HepG2 (cell line): ENCODE measurements around the gene PLEKHH3. TPM values are rescaled to one million over a fixed set of nuclear protein-coding genes. Genes with fewer than 3 reads are reported as not detected.
A peak's percentile ranks its signal among the peaks of the same experiment; 100 is the strongest.

Experiments
- ARID2 ChIP-seq: sonication (generic); formaldehyde crosslinking; IDR thresholded peaks from 2 replicates; pipeline ENCODE4 v1.8.1; 2022; ENCODE audit warnings: mild to moderate bottlenecking, missing genetic modification reagents, borderline replicate concordance
- BRCA1 ChIP-seq: sonication (generic); formaldehyde crosslinking; IDR thresholded peaks from 2 replicates; pipeline ENCODE4 v1.4.0; 2020; ENCODE audit warnings: missing genetic modification reagents
- CSRNP2 ChIP-seq: sonication (generic); formaldehyde crosslinking; conservative IDR thresholded peaks from 2 replicates; pipeline ENCODE4 v1.8.0; 2022; ENCODE audit warnings: low read depth, missing genetic modification reagents
- EHMT2 ChIP-seq: fragments of 200-600 bp; sonication (generic); IDR thresholded peaks from 2 replicates; pipeline ENCODE4 v1.7.0; 2017; ENCODE audit warnings: antibody characterized with exemption, low read depth, low read length, borderline replicate concordance
- ELF3 ChIP-seq: IDR thresholded peaks from 2 replicates; pipeline ENCODE4 v1.6.1; 2016; ENCODE audit warnings: missing genetic modification reagents, missing compliant biosample characterization
- ETV5 ChIP-seq: IDR thresholded peaks from 2 replicates; pipeline ENCODE4 v1.6.1; 2018; ENCODE audit warnings: missing biosample characterization, missing genetic modification reagents, inconsistent platforms, borderline replicate concordance
- FLYWCH1 ChIP-seq: sonication (generic); formaldehyde crosslinking; IDR thresholded peaks from 2 replicates; pipeline ENCODE4 v1.8.1; 2023; ENCODE audit warnings: mild to moderate bottlenecking, missing genetic modification reagents
- HNF1B ChIP-seq: sonication (generic); formaldehyde crosslinking; IDR thresholded peaks from 2 replicates; pipeline ENCODE4 v1.5.1; 2020; ENCODE audit warnings: mild to moderate bottlenecking, moderate library complexity, missing genetic modification reagents
- HOMEZ ChIP-seq: IDR thresholded peaks from 2 replicates; pipeline ENCODE4 v1.6.1; 2016; ENCODE audit warnings: low read depth
- MED13 ChIP-seq: sonication (generic); formaldehyde crosslinking; IDR thresholded peaks from 2 replicates; pipeline ENCODE4 v1.5.0; 2020; ENCODE audit warnings: missing genetic modification reagents
- RAD51 ChIP-seq: fragments of 450-650 bp; IDR thresholded peaks from 2 replicates; pipeline ENCODE4 v1.6.1; 2016; ENCODE audit warnings: borderline replicate concordance
- SMC3 ChIP-seq: IDR thresholded peaks from 2 replicates; pipeline ENCODE4 v1.6.1; 2011; ENCODE audit warnings: low read length, improper control_type of control experiment
- SPEN ChIP-seq: sonication (generic); formaldehyde crosslinking; IDR thresholded peaks from 2 replicates; pipeline ENCODE4 v1.5.1; 2020; ENCODE audit warnings: low read depth, mild to moderate bottlenecking, missing genetic modification reagents
- TRAFD1 ChIP-seq: sonication (generic); formaldehyde crosslinking; IDR thresholded peaks from 2 replicates; pipeline ENCODE4 v1.5.1; 2020; ENCODE audit warnings: missing genetic modification reagents, mild to moderate bottlenecking, borderline replicate concordance
- XRCC5 ChIP-seq: fragments of 200-400 bp; formaldehyde crosslinking; optimal IDR thresholded peaks from 2 replicates; pipeline ENCODE3; 2017; ENCODE audit warnings: mild to moderate bottlenecking, low read length
- ZBTB43 ChIP-seq: sonication (generic); formaldehyde crosslinking; conservative IDR thresholded peaks from 2 replicates; pipeline ENCODE4 v1.4.0; 2020; ENCODE audit warnings: missing genetic modification reagents
- ZNF143 ChIP-seq: sonication (generic); formaldehyde crosslinking; IDR thresholded peaks from 2 replicates; pipeline ENCODE4 v1.4.0; 2020; ENCODE audit warnings: missing genetic modification reagents
- ZNF274 ChIP-seq: sonication (generic); formaldehyde crosslinking; IDR thresholded peaks from 2 replicates; pipeline ENCODE4 v1.5.1; 2020; ENCODE audit warnings: mild to moderate bottlenecking, missing genetic modification reagents
- ZNF367 ChIP-seq: sonication (generic); formaldehyde crosslinking; IDR thresholded peaks from 2 replicates; pipeline ENCODE4 v1.4.0; 2020; ENCODE audit warnings: missing genetic modification reagents, borderline replicate concordance
- ZNF562 ChIP-seq: sonication (generic); formaldehyde crosslinking; IDR thresholded peaks from 2 replicates; pipeline ENCODE4 v1.8.0; 2022; ENCODE audit warnings: missing genetic modification reagents, borderline replicate concordance
- ZNF580 ChIP-seq: IDR thresholded peaks from 2 replicates; pipeline ENCODE4 v1.6.1; 2016; ENCODE audit warnings: low read depth, borderline replicate concordance
- polyA plus RNA-seq, 8 experiments: library from polyadenylated mRNA; depleted of rRNA in 3 of 8; stranded (reverse) in 7 of 8; unstranded in 1 of 8; fragments of >200 nt; fragmentation: Illumina TruSeq in 4 of 8; extraction: Trizol in 4 of 8; gene quantifications; 2 replicates each; pipeline versions ENCODE4 v1.2.1 to v1.2.3, GENCODE V29; 2011 to 2016; ENCODE audit warnings: low read depth in 4 of 8, missing spikeins in 1 of 8, mixed read lengths in 1 of 8; ENCODE audit not compliant: insufficient read depth in 1 of 8
- total RNA-seq, 5 experiments: library from RNA; depleted of rRNA; stranded (reverse); fragments of >200 nt; fragmentation: Illumina TruSeq; extraction: Trizol; gene quantifications; 2 replicates each; pipeline ENCODE4 v1.2.3, GENCODE V29; 2016; ENCODE audit warnings: low read depth in 1 of 5

PLEKHH3 gene
- total and polyA plus RNA-seq, 2 of the 13 experiments (the other 11 are each of a cell fraction or from before 2014, with no cell fraction given): 6.0 to 19.9 TPM

GRCh38 chr17:42677921-42678781, 1.4 kb upstream of the PLEKHH3 start (continued):
- TF ChIP-seq ZNF367 (CRISPR knock-in tag) (no peak), SMC3 (no peak), XRCC5 (peak; percentile 13), EHMT2 (no peak), ZNF143 (CRISPR knock-in tag) (peak; percentile 70), FLYWCH1 (no peak), HNF1B (CRISPR knock-in tag) (0 out of 2 replicates have a peak, but pooled peaks have one; percentile 70), TRAFD1 (CRISPR knock-in tag) (no peak), RAD51 (no peak), ZBTB43 (CRISPR knock-in tag) (peak; percentile 95), ZNF562 (CRISPR knock-in tag) (no peak), SPEN (CRISPR knock-in tag) (peak; percentile 43; the same call in 1 of the 2 replicates), MED13 (peak; percentile 35), BRCA1 (CRISPR knock-in tag) (no peak; the same call in 1 of the 2 replicates), ETV5 (peak; percentile 61; the same call in 1 of the 2 replicates), ZNF274 (0 out of 2 replicates have a peak, but pooled peaks have one; percentile 30), ARID2 (CRISPR knock-in tag) (no peak), HOMEZ (CRISPR knock-in tag) (no peak), ZNF580 (0 out of 2 replicates have a peak, but pooled peaks have one; percentile 35), CSRNP2 (CRISPR knock-in tag) (no peak), ELF3 (peak; percentile 58; the same call in 1 of the 2 replicates)
